Measurements from ENCODE around the gene AMPD3. TPM values are rescaled to one million over a fixed set of nuclear protein-coding genes. Genes with fewer than 3 reads are reported as not detected.

The AMPD3 gene
- total RNA-seq, 1 donor: 20.1 TPM

- Histone ChIP-seq H3K4me3 (ENCODE audit: low read length) (no peak overlapping the region), H3K4me1 (ENCODE audit: insufficient read depth, low read length) (peaks cover 2% of the 10 kb centered on the region), H3K9me3 (ENCODE audit: low read depth, low read length) (no peaks in the 10 kb centered on the region), H3K27me3 (ENCODE audit: insufficient read depth, low read length) (no peaks in the 10 kb centered on the region)
These were observed 56.1 kb downstream of the AMPD3 start for GRCh38 chr11:10511181-10511621.

- Histone ChIP-seq H3K9me3 (ENCODE audit: low read depth, low read length) (no peaks in the 10 kb centered on the region), H3K27me3 (ENCODE audit: insufficient read depth, low read length) (no peaks in the 10 kb centered on the region), H3K4me1 (ENCODE audit: insufficient read depth, low read length) (no peaks in the 10 kb centered on the region), H3K4me3 (ENCODE audit: low read length) (no peak overlapping the region)
These were observed 59.1 kb downstream of the AMPD3 start for GRCh38 chr11:10514202-10514601.

DNA sequence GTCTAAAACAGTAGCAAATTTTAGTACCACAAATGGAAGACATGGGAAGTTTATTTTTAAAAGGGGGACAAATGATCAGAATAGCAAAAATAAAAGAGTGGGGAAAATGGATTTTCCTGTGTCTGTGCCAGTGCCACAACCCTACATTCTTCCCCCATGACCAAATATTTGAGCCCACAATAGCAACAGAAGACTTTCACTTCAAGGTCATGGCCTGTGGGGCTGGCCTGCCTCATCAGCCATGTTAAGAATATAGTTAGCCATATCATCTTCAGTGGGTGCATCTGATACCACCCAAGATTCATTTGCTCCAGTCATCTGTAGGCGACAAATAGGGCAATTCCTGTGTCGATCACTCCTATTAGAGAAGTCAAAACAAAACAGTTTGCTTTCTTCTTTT lies 59.6 kb downstream of the AMPD3 start:
- no peaks in the 10 kb centered on the region for H3K27me3 ChIP-seq (ENCODE audit: insufficient read depth, low read length)
- H3K4me3 ChIP-seq (ENCODE audit: low read length): no peak overlapping the region
- H3K9me3 ChIP-seq (ENCODE audit: low read depth, low read length): no peaks in the 10 kb centered on the region
- H3K4me1 ChIP-seq (ENCODE audit: insufficient read depth, low read length): no peaks in the 10 kb centered on the region

DNA sequence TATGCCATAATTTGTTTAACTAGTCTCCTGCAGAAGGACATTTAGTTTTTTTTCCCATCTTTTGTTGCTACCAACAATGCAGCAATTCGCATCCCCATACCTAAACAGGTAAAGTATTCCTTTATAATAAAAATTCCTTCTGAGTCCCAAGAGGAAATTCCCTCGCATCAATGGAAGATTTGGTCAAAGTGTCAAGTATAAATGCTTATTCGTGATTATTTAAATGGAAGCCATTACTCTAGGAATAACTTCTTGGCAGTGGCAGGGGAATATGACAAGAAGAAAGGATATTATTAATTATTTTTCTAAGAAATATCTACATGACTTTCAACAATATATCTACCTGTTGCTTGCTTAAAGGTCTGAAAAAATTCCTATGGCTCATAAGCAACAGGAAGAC lies 60.4 kb downstream of the AMPD3 start:
- no peaks in the 10 kb centered on the region for H3K9me3 ChIP-seq (ENCODE audit: low read depth, low read length)
- H3K4me1 ChIP-seq (ENCODE audit: insufficient read depth, low read length): no peaks in the 10 kb centered on the region
- H3K27me3 ChIP-seq (ENCODE audit: insufficient read depth, low read length): no peaks in the 10 kb centered on the region
- no peak overlapping the region for H3K4me3 ChIP-seq (ENCODE audit: low read length)

- Histone ChIP-seq H3K4me1 (ENCODE audit: insufficient read depth, low read length) (no peaks in the 10 kb centered on the region), H3K4me3 (ENCODE audit: low read length) (no peak overlapping the region), H3K9me3 (ENCODE audit: low read depth, low read length) (no peaks in the 10 kb centered on the region), H3K27me3 (ENCODE audit: insufficient read depth, low read length) (no peaks in the 10 kb centered on the region)
These were observed 63.1 kb downstream of the AMPD3 start for GRCh38 chr11:10518123-10518522.

GRCh38 chr11:10518891-10519290 lies 63.8 kb downstream of the AMPD3 start:
- Histone ChIP-seq H3K4me3 (ENCODE audit: low read length) (no peak overlapping the region), H3K4me1 (ENCODE audit: insufficient read depth, low read length) (no peaks in the 10 kb centered on the region), H3K9me3 (ENCODE audit: low read depth, low read length) (no peaks in the 10 kb centered on the region), H3K27me3 (ENCODE audit: insufficient read depth, low read length) (no peaks in the 10 kb centered on the region)

GRCh38 chr11:10519630-10520029 lies 64.6 kb downstream of the AMPD3 start:
- H3K27me3 ChIP-seq (ENCODE audit: insufficient read depth, low read length): no peaks in the 10 kb centered on the region
- no peaks in the 10 kb centered on the region for H3K9me3 ChIP-seq (ENCODE audit: low read depth, low read length)
- no peaks in the 10 kb centered on the region for H3K4me1 ChIP-seq (ENCODE audit: insufficient read depth, low read length)
- no peak overlapping the region for H3K4me3 ChIP-seq (ENCODE audit: low read length)

- no peaks in the 10 kb centered on the region for H3K27me3 ChIP-seq (ENCODE audit: insufficient read depth, low read length)
- no peak overlapping the region for H3K4me3 ChIP-seq (ENCODE audit: low read length)
- no peaks in the 10 kb centered on the region for H3K4me1 ChIP-seq (ENCODE audit: insufficient read depth, low read length)
- H3K9me3 ChIP-seq (ENCODE audit: low read depth, low read length): no peaks in the 10 kb centered on the region
These were observed 65.5 kb downstream of the AMPD3 start for GRCh38 chr11:10520562-10520961.

GRCh38 chr11:10522276-10522675 lies 67.2 kb downstream of the AMPD3 start:
- Histone ChIP-seq H3K4me1 (ENCODE audit: insufficient read depth, low read length) (no peaks in the 10 kb centered on the region), H3K27me3 (ENCODE audit: insufficient read depth, low read length) (no peaks in the 10 kb centered on the region), H3K4me3 (ENCODE audit: low read length) (no peak overlapping the region)

GRCh38 chr11:10522921-10523320 lies 67.9 kb downstream of the AMPD3 start:
- no peaks in the 10 kb centered on the region for H3K9me3 ChIP-seq (ENCODE audit: low read depth, low read length)
- H3K4me1 ChIP-seq (ENCODE audit: insufficient read depth, low read length): no peaks in the 10 kb centered on the region
- H3K27me3 ChIP-seq (ENCODE audit: insufficient read depth, low read length): no peaks in the 10 kb centered on the region
- H3K4me3 ChIP-seq (ENCODE audit: low read length): no peak overlapping the region

More at GRCh38 chr11:10522276-10522675, 67.2 kb downstream of the AMPD3 start:
- H3K9me3 ChIP-seq (ENCODE audit: low read depth, low read length): no peaks in the 10 kb centered on the region

GRCh38 chr11:10524471-10524870 lies 69.4 kb downstream of the AMPD3 start:
- Histone ChIP-seq H3K4me3 (ENCODE audit: low read length) (no peak overlapping the region), H3K27me3 (ENCODE audit: insufficient read depth, low read length) (no peaks in the 10 kb centered on the region), H3K9me3 (ENCODE audit: low read depth, low read length) (no peaks in the 10 kb centered on the region), H3K4me1 (ENCODE audit: insufficient read depth, low read length) (no peaks in the 10 kb centered on the region)

GRCh38 chr11:10526974-10527918 lies 72.2 kb downstream of the AMPD3 start:
- Histone ChIP-seq H3K9me3 (ENCODE audit: low read depth, low read length) (no peaks in the 10 kb centered on the region), H3K27me3 (ENCODE audit: insufficient read depth, low read length) (no peaks in the 10 kb centered on the region), H3K4me1 (ENCODE audit: insufficient read depth, low read length) (no peaks in the 10 kb centered on the region), H3K4me3 (ENCODE audit: low read length) (no peak overlapping the region)

DNA sequence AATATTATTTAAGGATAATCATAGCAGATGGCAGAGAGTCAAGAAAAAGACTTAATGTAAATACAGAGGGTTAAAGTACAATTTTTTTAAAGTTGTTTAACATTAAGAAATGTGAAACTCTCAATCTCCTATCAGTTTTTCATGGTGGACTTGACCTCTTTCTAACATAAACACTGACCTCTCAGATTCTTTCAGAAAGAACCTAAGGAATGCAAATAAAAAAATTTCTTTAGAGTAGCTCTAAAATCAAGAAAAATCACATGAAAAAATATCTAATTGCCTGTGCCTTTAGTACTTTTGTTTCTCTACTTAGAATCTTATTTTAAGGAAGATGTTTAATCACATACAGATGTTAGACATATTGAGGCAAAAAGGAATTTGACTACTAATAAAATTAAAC lies 73.1 kb downstream of the AMPD3 start:
- Histone ChIP-seq H3K27me3 (ENCODE audit: insufficient read depth, low read length) (no peaks in the 10 kb centered on the region), H3K9me3 (ENCODE audit: low read depth, low read length) (no peaks in the 10 kb centered on the region), H3K4me1 (ENCODE audit: insufficient read depth, low read length) (no peaks in the 10 kb centered on the region), H3K4me3 (ENCODE audit: low read length) (no peak overlapping the region)

DNA sequence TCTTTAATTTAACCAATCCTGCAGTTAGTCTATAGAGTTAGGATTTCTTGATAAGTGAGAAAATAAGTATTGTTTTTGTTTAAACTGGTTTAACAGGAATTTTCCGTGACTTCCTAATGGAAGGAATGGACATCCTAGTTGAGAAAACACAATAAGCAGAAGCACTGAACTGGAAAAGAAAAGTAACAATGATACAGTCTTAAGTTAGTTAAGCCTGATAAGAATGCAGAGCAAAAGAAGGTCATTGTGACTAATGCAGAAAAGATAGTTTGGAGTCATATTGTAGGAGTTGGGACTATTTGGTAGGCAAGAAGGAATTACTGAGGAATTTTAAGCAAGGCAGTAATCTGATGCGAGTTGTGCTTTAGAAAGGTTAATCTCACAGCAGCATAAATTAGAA lies 74.2 kb downstream of the AMPD3 start:
- no peaks in the 10 kb centered on the region for H3K4me1 ChIP-seq (ENCODE audit: insufficient read depth, low read length)

DNA sequence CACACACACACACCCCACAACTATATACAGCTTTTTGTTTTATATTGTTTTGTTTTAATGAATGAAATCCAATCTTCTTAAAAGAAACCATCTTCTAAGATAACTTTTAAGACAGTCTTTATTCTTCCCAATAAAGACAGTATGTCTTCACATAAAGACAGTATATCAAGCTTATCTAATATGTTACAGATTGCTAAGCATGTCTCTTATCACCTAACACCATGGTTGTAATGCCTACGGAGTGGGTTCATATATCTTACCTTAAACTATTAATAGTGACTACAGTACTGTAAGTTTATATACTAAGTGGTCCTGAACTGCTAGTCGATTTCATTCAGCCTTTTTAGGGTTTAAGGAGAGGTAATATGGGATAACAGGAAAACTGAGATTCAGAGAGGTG lies 77.5 kb downstream of the AMPD3 start:
- no peaks in the 10 kb centered on the region for H3K9me3 ChIP-seq (ENCODE audit: low read depth, low read length)
- peaks cover 5% of the 10 kb centered on the region for H3K4me1 ChIP-seq (ENCODE audit: insufficient read depth, low read length)
- no peak overlapping the region for H3K4me3 ChIP-seq (ENCODE audit: low read length)
- no peaks in the 10 kb centered on the region for H3K27me3 ChIP-seq (ENCODE audit: insufficient read depth, low read length)

More for the DNA sequence above, 74.2 kb downstream of the AMPD3 start:
- Histone ChIP-seq H3K9me3 (ENCODE audit: low read depth, low read length) (no peaks in the 10 kb centered on the region), H3K27me3 (ENCODE audit: insufficient read depth, low read length) (no peaks in the 10 kb centered on the region), H3K4me3 (ENCODE audit: low read length) (no peak overlapping the region)

DNA sequence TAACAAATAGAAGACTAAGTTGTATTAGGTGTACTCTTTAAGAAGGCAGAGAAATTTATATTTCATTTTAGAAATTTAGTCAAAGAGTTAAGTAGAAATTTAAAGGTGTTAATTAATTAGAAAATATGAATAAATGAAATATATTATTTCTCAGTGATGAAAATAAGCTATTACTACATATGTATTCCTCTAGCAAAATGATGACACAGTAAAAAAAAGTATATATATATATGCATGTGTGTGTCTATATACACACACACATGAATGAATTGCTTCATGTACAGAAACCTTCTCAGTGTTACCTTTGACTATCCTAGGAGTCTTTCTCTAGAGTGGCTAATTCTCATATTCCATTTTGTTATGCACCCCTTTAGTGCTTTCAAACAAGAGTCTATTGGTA lies 78.3 kb downstream of the AMPD3 start:
- Histone ChIP-seq H3K9me3 (ENCODE audit: low read depth, low read length) (no peaks in the 10 kb centered on the region), H3K4me3 (ENCODE audit: low read length) (no peak overlapping the region), H3K4me1 (ENCODE audit: insufficient read depth, low read length) (peaks cover 5% of the 10 kb centered on the region), H3K27me3 (ENCODE audit: insufficient read depth, low read length) (no peaks in the 10 kb centered on the region)

Measured in mononuclear cell (primary cell).